Liver (tissue), 9 donors: Measurements from ENCODE around the gene DNAAF8. TPM values are rescaled to one million over a fixed set of nuclear protein-coding genes. Genes with fewer than 3 reads are reported as not detected.

ENCODE experiments used
- DNase-seq: peaks from one replicate; pipeline ENCODE4 v3.0.0-alpha.2; 2017; ENCODE audit warnings: low spot score
- H3K27ac ChIP-seq, 2 donors: one replicate each; pipeline ENCODE4 v1.7.0; 2013; ENCODE audit warnings: inconsistent platforms in 2 of 2, low read length in 2 of 2, control low read depth in 1 of 2, low read depth in 1 of 2, mild to moderate bottlenecking in 1 of 2
- H3K27me3 ChIP-seq, 4 donors: one replicate each; pipeline versions ENCODE4 v1.6.1 to v1.7.0; 2013; ENCODE audit warnings: low read length in 3 of 4, inconsistent platforms in 1 of 4, mild to moderate bottlenecking in 1 of 4, moderate library complexity in 1 of 4; ENCODE audit not compliant: control insufficient read depth in 4 of 4, insufficient read depth in 4 of 4
- H3K36me3 ChIP-seq, 4 donors: one replicate each; pipeline versions ENCODE4 v1.6.1 to v1.7.0; 2013; ENCODE audit warnings: low read length in 3 of 4, mild to moderate bottlenecking in 3 of 4, low read depth in 1 of 4, moderate library complexity in 1 of 4; ENCODE audit not compliant: control insufficient read depth in 4 of 4, insufficient read depth in 3 of 4
- H3K4me1 ChIP-seq, 4 donors: one replicate each; pipeline versions ENCODE4 v1.6.1 to v1.7.0; 2013; ENCODE audit warnings: low read length in 3 of 4, mild to moderate bottlenecking in 3 of 4, moderate library complexity in 1 of 4; ENCODE audit not compliant: control insufficient read depth in 4 of 4, insufficient read depth in 4 of 4
- H3K4me3 ChIP-seq, 3 donors: one replicate each; pipeline versions ENCODE4 v1.6.1 to v1.7.0; 2013; ENCODE audit warnings: low read length in 3 of 3, control low read depth in 1 of 3, low read depth in 1 of 3, mild to moderate bottlenecking in 1 of 3
- H3K9ac ChIP-seq, 2 donors: one replicate each; pipeline ENCODE4 v1.7.0; 2013; ENCODE audit warnings: low read length in 2 of 2, mild to moderate bottlenecking in 2 of 2, moderate library complexity in 2 of 2, control low read depth in 1 of 2, low read depth in 1 of 2
- H3K9me3 ChIP-seq, 4 donors: one replicate each; pipeline versions ENCODE4 v1.6.1 to v1.7.0; 2013; ENCODE audit warnings: low read length in 3 of 4; ENCODE audit not compliant: control insufficient read depth in 4 of 4
- EGR1 ChIP-seq, 2 donors: IDR thresholded peaks; 2 replicates each; pipeline ENCODE4 v1.6.1; 2016 to 2018; ENCODE audit warnings: antibody characterized with exemption in 2 of 2, low read depth in 2 of 2
- FOXA1 ChIP-seq: IDR thresholded peaks from 2 replicates; pipeline ENCODE4 v1.6.1; 2016; ENCODE audit warnings: antibody characterized with exemption
- HNF4A ChIP-seq, 2 donors: conservative IDR thresholded peaks; 2 replicates each; pipeline ENCODE4 v1.6.1; 2016; ENCODE audit warnings: antibody characterized with exemption in 2 of 2, mild to moderate bottlenecking in 2 of 2
- HNF4G ChIP-seq: IDR thresholded peaks from 2 replicates; pipeline ENCODE4 v1.6.1; 2016; ENCODE audit warnings: antibody characterized with exemption
- JUND ChIP-seq, 2 donors: IDR thresholded peaks; 2 replicates each; pipeline ENCODE4 v1.6.1; 2016; ENCODE audit warnings: antibody characterized with exemption in 2 of 2
- NR2F2 ChIP-seq: IDR thresholded peaks from 2 replicates; pipeline ENCODE4 v1.6.1; 2016; ENCODE audit warnings: antibody characterized with exemption
- RAD21 ChIP-seq, 2 donors: IDR thresholded peaks; 2 replicates each; pipeline ENCODE4 v1.6.1; 2016; ENCODE audit warnings: antibody characterized with exemption in 2 of 2, mild to moderate bottlenecking in 2 of 2
- RXRA ChIP-seq, 2 donors: IDR thresholded peaks; 2 replicates each; pipeline ENCODE4 v1.6.1; 2017 to 2018; ENCODE audit warnings: antibody characterized with exemption in 2 of 2, mild to moderate bottlenecking in 1 of 2
- SP1 ChIP-seq: IDR thresholded peaks from 2 replicates; pipeline ENCODE4 v1.6.1; 2018; ENCODE audit warnings: antibody characterized with exemption, mild to moderate bottlenecking
- TAF1 ChIP-seq: conservative IDR thresholded peaks from 2 replicates; pipeline ENCODE4 v1.6.1; 2016; ENCODE audit warnings: antibody characterized with exemption, mild to moderate bottlenecking
- YY1 ChIP-seq: IDR thresholded peaks from 2 replicates; pipeline ENCODE4 v1.6.1; 2016; ENCODE audit warnings: antibody characterized with exemption, mild to moderate bottlenecking
- WGBS: extraction: QIAGEN DNeasy Blood & Tissue Kit; methylation state at CpG from one replicate; pipeline ENCODE4 v1.1.7; 2013; 5-methylcytosine and 5-hydroxymethylcytosine counted together
- polyA plus RNA-seq, 2 donors: library from polyadenylated mRNA; stranded (reverse) in 1 of 2; unstranded in 1 of 2; fragments of 200-250 nt in 1 of 2; fragments of >200 nt in 1 of 2; fragmentation: Nextera tagmentation in 1 of 2; extraction: Ambion mirVana in 1 of 2; gene quantifications; one replicate each; pipeline versions ENCODE4 v1.2.1 to v1.2.3, GENCODE V29; 2013 to 2015
- total RNA-seq, 2 donors: library from RNA; depleted of rRNA; stranded (reverse); fragments of >200 nt; gene quantifications; one replicate each; pipeline ENCODE4 v1.2.3, GENCODE V29; 2014
- TF ChIP-seq, protein P1 (sequence below): IDR thresholded peaks from 2 replicates; pipeline ENCODE4 v1.6.1; 2016; ENCODE audit warnings: antibody characterized with exemption
- donor health status: healthy.
- donor health status: healthy.
- donor health status: healthy.
- donor health status: healthy.
- donor health status: healthy.

Gene DNAAF8
- total and polyA plus RNA-seq, 4 donors, result 0.33 to 0.75 (median 0.56) TPM

DNA sequence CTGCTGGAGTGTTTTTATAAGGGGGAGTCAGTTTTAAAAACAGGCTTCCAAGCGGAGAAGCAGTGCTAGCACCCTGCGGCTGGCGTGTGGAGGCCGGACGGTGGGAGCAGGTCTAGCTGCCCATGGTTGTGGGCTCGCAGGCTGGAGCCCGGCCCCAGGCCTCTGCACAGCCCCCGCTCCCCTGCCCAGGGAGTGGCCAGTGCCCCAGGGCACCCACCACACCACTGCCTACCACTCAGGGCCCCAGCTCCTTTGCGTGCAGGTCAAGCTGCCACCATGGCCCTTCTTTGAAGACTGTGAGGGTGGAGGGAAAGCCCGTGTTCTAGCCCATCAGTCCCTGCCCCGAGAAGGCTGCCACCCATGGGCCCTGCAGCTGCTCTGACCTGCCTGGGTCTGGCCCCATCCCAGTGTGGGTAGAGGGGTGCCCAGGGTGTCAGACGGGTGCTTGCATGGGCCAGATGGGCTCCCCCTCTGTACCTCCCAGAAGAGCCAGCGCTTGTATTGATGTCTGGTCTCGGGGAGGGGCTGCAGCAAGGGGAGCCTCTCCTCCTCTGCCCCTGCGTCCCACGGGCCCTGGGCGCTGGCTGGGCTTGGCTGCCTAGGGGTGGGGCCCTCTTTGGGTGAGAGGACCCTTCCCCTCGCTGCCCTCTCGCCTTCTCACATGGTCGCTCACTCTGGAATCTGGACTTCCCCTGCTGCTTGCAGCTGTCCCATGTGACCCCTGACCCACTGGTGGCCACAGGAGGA is 42.5 kb upstream of the DNAAF8 start:
- Histone ChIP-seq H3K27me3 (no peaks in the 10 kb centered on the region), H3K9ac (no peak overlapping the region), H3K4me1 (peaks cover 11 to 74% (median 53%) of the 10 kb centered on the region in 4 donors), H3K36me3 (peaks cover 2 to 25% (median 6%) of the 10 kb centered on the region in 4 donors), H3K4me3 (no peak overlapping the region), H3K27ac (peak overlapping the region in 1 of 2 donors; percentile 71), H3K9me3 (no peaks in the 10 kb centered on the region)
- DNase-seq, result no peak
- WGBS, result 85% methylated on average over 20 of the region's 20 CpGs
- TF ChIP-seq RAD21 (IDR thresholded peaks at IDR 0.05), result no peak
- TF ChIP-seq HNF4A (conservative IDR thresholded peaks at IDR 0.05), result no peak
- TF ChIP-seq, protein P1, sequence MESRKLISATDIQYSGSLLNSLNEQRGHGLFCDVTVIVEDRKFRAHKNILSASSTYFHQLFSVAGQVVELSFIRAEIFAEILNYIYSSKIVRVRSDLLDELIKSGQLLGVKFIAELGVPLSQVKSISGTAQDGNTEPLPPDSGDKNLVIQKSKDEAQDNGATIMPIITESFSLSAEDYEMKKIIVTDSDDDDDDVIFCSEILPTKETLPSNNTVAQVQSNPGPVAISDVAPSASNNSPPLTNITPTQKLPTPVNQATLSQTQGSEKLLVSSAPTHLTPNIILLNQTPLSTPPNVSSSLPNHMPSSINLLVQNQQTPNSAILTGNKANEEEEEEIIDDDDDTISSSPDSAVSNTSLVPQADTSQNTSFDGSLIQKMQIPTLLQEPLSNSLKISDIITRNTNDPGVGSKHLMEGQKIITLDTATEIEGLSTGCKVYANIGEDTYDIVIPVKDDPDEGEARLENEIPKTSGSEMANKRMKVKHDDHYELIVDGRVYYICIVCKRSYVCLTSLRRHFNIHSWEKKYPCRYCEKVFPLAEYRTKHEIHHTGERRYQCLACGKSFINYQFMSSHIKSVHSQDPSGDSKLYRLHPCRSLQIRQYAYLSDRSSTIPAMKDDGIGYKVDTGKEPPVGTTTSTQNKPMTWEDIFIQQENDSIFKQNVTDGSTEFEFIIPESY, result no peak
- no peak for TF ChIP-seq YY1
- no peak for TF ChIP-seq NR2F2
- no peak for TF ChIP-seq FOXA1
- TF ChIP-seq RXRA (IDR thresholded peaks at IDR 0.05), result no peak
- TF ChIP-seq HNF4G, result no peak
- no peak for TF ChIP-seq JUND (IDR thresholded peaks at IDR 0.05)

DNA sequence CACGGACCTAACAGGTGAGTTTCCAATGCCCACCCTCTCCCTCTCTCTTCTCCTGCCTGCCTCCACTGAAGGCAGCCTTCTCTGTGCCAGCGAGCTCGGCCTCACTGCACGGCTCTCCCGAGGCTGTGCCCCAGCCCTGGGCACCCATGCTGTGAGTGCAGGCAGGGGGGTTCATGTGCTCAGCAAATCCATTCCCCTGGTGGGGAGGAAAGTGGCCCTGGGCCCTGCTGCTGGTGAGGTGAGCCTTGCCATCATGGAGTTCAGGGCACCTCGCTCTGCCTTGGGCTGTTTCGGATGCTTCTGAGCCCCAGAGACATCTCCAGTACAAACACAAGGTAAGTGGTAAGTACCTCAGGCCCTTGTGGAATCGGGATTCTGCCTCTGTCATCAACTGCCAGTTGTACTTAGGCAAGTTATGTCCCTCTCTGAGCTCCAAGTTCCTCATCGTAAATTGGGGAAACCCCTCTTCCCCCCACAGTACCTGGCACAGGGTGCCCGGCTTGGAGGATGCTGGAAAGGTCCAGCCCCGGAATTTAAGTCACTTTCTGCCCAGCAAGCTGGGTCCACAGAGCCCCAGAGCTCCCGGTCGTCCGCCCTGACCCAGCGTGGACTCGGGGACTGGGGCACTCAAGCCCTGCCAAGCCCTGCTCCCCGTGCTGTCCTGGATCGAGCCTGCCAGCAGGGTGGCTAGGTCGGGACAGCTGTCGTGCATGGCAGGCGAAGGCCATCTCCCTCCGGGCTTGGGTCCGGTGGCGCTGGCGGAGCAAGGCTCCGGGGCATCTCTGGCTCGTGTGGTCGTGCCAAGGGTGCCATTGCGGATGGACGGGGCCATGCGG is 41.7 kb upstream of the DNAAF8 start:
- Histone ChIP-seq H3K9me3 (no peaks in the 10 kb centered on the region), H3K4me3 (peak overlapping the region in 2 of 3 donors; percentile 50 to 58), H3K9ac (no peak overlapping the region), H3K27me3 (no peaks in the 10 kb centered on the region), H3K36me3 (peaks cover 3 to 24% (median 6%) of the 10 kb centered on the region in 4 donors), H3K27ac (peak overlapping the region; percentile 71 to 80), H3K4me1 (peaks cover 11 to 66% (median 47%) of the 10 kb centered on the region in 4 donors)
- WGBS, result 19% methylated on average over 31 of the region's 31 CpGs
- no peak for DNase-seq
- TF ChIP-seq HNF4A (conservative IDR thresholded peaks at IDR 0.05) (no peak), TAF1 (no peak), SP1 (no peak)
- TF ChIP-seq, protein P1, result no peak

DNA sequence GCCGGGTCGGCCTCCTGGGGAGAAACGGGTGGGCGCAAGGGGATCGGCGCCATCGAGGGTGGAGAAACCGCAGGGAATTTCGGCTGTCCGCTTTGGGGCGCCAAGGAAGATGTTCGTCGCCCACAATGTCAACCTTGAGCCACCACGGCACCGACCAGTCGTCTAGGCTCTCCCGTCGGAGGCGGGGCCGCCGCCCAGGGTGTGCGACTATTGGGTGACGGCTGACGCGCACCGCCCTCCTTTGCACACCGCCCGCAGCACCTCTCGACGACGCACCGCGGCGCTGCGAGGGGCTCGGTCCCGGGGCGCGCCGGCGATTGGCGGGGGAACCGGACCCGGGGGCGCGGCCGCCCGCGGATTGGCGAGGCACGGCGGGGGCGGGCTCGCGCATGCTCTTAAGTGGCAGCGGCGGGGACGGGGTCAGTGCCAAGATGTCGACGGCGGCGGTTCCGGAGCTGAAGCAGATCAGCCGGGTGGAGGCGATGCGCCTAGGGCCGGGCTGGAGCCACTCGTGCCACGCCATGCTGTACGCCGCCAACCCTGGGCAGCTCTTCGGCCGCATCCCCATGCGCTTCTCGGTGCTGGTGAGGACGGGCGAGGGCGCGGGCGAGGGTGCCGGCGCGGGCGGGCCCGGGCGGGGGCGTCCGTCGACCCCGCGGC is 40.9 kb upstream of the DNAAF8 start, which contains the start of gene NUDT16L1:
Gene NUDT16L1 (plus strand): TSS at position 267 of the 660 bp plus-strand sequence. CDS start 165 bp downstream, at position 432.
- H3K4me3 ChIP-seq, result peak within 1 kb of the TSS; percentile 80 to 94 (median 94)
- no peaks in the 10 kb centered on the region for H3K27me3 ChIP-seq
- H3K9ac ChIP-seq, result peak within 1 kb of the TSS in 1 of 2 donors; percentile 32
- H3K9me3 ChIP-seq, result no peaks in the 10 kb centered on the region
- under 1% methylated on average over 91 of the region's 91 CpGs for WGBS
- H3K36me3 ChIP-seq, result peaks cover 4 to 28% (median 7%) of the 10 kb centered on the region in 4 donors
- peak; percentile 96 for DNase-seq
- H3K27ac ChIP-seq, result peak within 1 kb of the TSS; percentile 80 to 85
- TF ChIP-seq HNF4G (no peak), SP1 (peak; percentile 49), RAD21 (IDR thresholded peaks at IDR 0.05) (peak in 1 of 2 donors; percentile 42), EGR1 (IDR thresholded peaks at IDR 0.05; ENCODE audit: low read depth in 2 of 2) (peak in 1 of 2 donors; percentile 59), YY1 (peak; percentile 74), NR2F2 (no peak), JUND (IDR thresholded peaks at IDR 0.05) (no peak)
- TF ChIP-seq, protein P1, result no peak
- H3K4me1 ChIP-seq, result peaks cover 10 to 58% (median 41%) of the 10 kb centered on the region in 4 donors
